HFFc6 (cell line): ENCODE data around the gene HOXD4. TPM values are rescaled to one million over a fixed set of nuclear protein-coding genes. Genes with fewer than 3 reads are reported as not detected.

ENCODE experiments used
- DNase-seq: peaks from one replicate; pipeline ENCODE4 v3.0.0-alpha.2; 2018
- H3K27ac Mint-ChIP-seq: 2 replicates; pipeline ENCODE4 v1.8.0; 2020; ENCODE audit warnings: mild to moderate bottlenecking, mixed read lengths
- H3K27me3 Mint-ChIP-seq: 2 replicates; pipeline ENCODE4 v1.8.0; 2021; ENCODE audit warnings: mild to moderate bottlenecking, moderate library complexity, mixed read lengths; ENCODE audit not compliant: insufficient read depth
- H3K36me3 Mint-ChIP-seq: 2 replicates; pipeline ENCODE4 v1.8.0; 2021; ENCODE audit warnings: low read depth, mixed read lengths
- H3K4me1 Mint-ChIP-seq: 2 replicates; pipeline ENCODE4 v1.8.0; 2020; ENCODE audit warnings: low read depth, mixed read lengths
- H3K4me3 Mint-ChIP-seq: 2 replicates; pipeline ENCODE4 v1.8.0; 2020; ENCODE audit warnings: mild to moderate bottlenecking, moderate library complexity, mixed read lengths
- H3K9me3 Mint-ChIP-seq: 2 replicates; pipeline ENCODE4 v1.8.0; 2020; ENCODE audit warnings: mild to moderate bottlenecking, mixed read lengths
- CTCF ChIP-seq: fragments of 200-600 bp; sonication (generic); IDR thresholded peaks from 2 replicates; pipeline ENCODE4 v1.5.0; 2021; ENCODE audit warnings: antibody characterized with exemption, mild to moderate bottlenecking
- total RNA-seq, 6 experiments: library from RNA; stranded (reverse); fragmentation: NEBNext Ultra II Directional; extraction: Animal tissue kit (Norgen Biotek cat#: 25700); gene quantifications; 2 replicates in 1 of 6; 3 replicates in 5 of 6; pipeline ENCODE4 v1.2.3, GENCODE V29; 2021

The HOXD4 gene
- total RNA-seq, 6 experiments from 2014 or later, result 0.40 to 0.69 (median 0.57) TPM; not detected in 2

- Mint-ChIP-seq H3K27me3 (peaks cover 66% of the 10 kb centered on the region), H3K36me3 (no peaks in the 10 kb centered on the region), H3K4me1 (peaks cover 31% of the 10 kb centered on the region), H3K9me3 (no peaks in the 10 kb centered on the region), H3K4me3 (peak overlapping the region; percentile 71; the same call in 1 of the 2 replicates), H3K27ac (no peak overlapping the region)
- TF ChIP-seq CTCF, result no peak
- DNase-seq, result no peak
These were observed 6.3 kb downstream of the HOXD4 start for GRCh38 chr2:176157499-176158185.

DNA sequence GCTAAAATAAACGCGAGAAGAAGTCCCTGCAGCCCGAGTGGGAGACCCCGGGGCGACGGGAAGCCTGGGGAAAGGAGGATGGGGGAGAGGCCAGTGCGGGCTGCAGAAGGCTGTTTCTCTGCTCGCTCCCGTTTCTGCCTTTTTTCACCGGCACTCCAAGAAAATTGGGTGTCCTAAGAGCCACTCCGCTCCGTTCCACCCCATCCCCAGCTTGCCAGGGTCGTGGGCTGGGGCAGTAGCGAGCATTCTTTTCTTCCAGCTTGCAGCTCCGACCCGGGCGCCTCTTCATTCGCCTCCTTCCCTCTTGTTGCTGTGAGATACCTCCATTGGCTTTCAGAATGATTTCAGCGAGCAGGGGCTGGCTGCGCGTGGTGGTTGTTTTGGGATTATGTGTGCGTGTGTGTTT lies 6.8 kb downstream of the HOXD4 start:
- no peak overlapping the region for H3K27ac Mint-ChIP-seq
- H3K9me3 Mint-ChIP-seq, result no peaks in the 10 kb centered on the region
- H3K4me1 Mint-ChIP-seq, result peaks cover 31% of the 10 kb centered on the region
- no peaks in the 10 kb centered on the region for H3K36me3 Mint-ChIP-seq
- TF ChIP-seq CTCF, result no peak
- H3K27me3 Mint-ChIP-seq, result peaks cover 71% of the 10 kb centered on the region
- DNase-seq, result no peak
- H3K4me3 Mint-ChIP-seq, result peak overlapping the region; percentile 71

DNA sequence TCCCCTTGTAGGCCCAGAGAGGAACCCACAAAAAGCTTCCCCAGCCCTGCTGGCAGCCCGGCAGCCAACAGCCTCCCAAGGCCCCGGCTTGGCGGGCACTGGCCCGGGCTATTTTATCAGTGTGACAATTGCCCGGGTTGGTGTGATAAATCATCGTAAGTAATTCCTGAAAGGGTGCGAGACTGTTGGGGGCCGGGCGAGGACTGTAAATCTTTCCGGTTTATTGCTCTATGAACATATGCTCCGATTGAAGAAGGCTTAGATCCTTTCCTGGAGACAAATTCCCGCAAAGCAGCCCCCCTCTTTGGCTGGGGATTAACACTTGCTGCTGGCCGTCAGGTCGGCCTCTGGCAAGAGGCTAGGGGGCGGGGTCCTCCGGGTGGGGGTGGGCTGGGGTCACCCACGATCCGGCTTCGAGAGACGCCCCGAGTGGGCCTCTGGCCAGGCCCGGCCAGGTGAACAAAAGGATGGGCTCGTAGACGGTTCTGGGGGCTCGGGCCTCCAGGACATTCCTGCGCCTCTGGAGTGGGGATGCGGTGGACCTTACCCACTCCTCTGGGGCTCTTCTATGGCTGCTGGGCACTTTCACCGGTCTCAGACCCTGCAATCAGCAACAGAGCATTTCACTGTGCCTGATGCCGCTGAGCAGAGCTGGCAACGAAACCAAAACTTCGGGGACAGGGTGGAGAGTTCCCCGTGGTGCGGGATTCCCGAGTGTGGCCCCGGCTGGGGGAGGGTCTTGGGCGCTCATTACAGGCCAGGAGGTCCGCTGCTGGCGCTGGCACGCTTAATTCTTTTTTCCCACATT lies 7.7 kb downstream of the HOXD4 start:
- peaks cover 31% of the 10 kb centered on the region for H3K4me1 Mint-ChIP-seq
- peaks cover 76% of the 10 kb centered on the region for H3K27me3 Mint-ChIP-seq
- H3K9me3 Mint-ChIP-seq, result peaks cover 4% of the 10 kb centered on the region
- DNase-seq, result no peak
- H3K27ac Mint-ChIP-seq, result no peak overlapping the region
- H3K4me3 Mint-ChIP-seq, result peak overlapping the region; percentile 26; the same call in 1 of the 2 replicates
- no peak for TF ChIP-seq CTCF
- peaks cover 4% of the 10 kb centered on the region; the same call in 1 of the 2 replicates for H3K36me3 Mint-ChIP-seq

GRCh38 chr2:176159663-176160250 lies 8.4 kb downstream of the HOXD4 start:
- Mint-ChIP-seq H3K27me3 (peaks cover 77% of the 10 kb centered on the region), H3K4me1 (peaks cover 31% of the 10 kb centered on the region), H3K27ac (no peak overlapping the region), H3K4me3 (peak overlapping the region; percentile 26; the same call in 1 of the 2 replicates), H3K36me3 (peaks cover 8% of the 10 kb centered on the region; the same call in 1 of the 2 replicates), H3K9me3 (peaks cover 8% of the 10 kb centered on the region)
- TF ChIP-seq CTCF, result no peak
- no peak for DNase-seq

GRCh38 chr2:176160251-176160985 lies 9.1 kb downstream of the HOXD4 start:
- H3K9me3 Mint-ChIP-seq, result peaks cover 8% of the 10 kb centered on the region
- no peak for TF ChIP-seq CTCF
- H3K27me3 Mint-ChIP-seq, result peaks cover 82% of the 10 kb centered on the region
- no peak overlapping the region for H3K4me3 Mint-ChIP-seq
- no peak overlapping the region for H3K27ac Mint-ChIP-seq
- H3K36me3 Mint-ChIP-seq, result peaks cover 8% of the 10 kb centered on the region; the same call in 1 of the 2 replicates
- no peak for DNase-seq
- H3K4me1 Mint-ChIP-seq, result peaks cover 31% of the 10 kb centered on the region
